Purkinje cell (primary cell): ENCODE measurements around the gene TAC3. TPM values are rescaled to one million over a fixed set of nuclear protein-coding genes. Genes with fewer than 3 reads are reported as not detected.

Experiments
- polyA plus RNA-seq: library from polyadenylated mRNA; unstranded; fragments of >200 nt; fragmentation: Nextera tagmentation; gene quantifications from 2 replicates; pipeline ENCODE4 v1.2.1, GENCODE V29; 2014

The TAC3 gene
- not detected in 2 replicates for polyA plus RNA-seq

DNA sequence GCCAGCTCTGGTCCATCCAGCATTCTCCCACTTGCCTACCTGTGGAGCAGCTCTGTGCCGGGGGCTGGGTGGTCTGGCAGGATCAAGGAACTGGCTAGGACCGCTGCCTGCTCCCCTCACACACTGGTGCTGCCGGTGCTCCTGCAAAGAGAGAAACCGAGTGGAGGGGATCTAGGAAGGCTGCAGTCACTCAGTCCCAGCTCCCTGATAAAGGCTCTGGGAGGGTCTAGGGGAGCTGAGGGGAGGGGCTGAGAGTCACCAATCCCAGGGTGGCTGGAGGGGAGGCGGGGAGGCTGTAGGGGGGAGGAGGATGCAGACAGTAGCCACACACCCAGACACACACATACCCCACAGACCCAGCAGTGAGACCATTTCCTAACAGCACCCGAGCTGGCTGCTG, at the start of gene TAC3:
TSS of gene TAC3 (minus strand) at position 182 of the 400 bp plus-strand sequence. CDS start 732 bp downstream, outside the sequence.

DNA sequence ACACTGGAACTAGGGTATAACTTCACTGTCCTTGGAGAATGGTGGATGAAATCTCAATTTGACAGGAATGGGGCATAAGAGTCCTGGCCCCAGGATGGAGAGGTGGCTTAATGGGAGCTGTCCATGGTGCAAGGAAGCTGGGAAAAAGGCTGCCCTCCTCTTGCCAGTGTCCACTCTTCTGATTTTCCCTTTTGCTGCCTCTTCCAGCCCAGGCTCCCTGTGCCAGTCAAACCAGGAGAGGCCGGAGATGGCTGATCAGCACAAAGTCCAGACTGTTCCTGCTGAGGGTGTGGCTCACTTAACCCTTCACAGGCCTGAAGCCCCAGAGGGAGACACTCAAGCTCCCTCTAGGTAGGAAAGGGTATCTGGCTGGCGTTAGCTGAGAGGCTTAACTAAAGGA, 33.6 kb upstream of the TAC3 start, which contains the start of gene MYO1A:
TSS of gene MYO1A (minus strand) at position 240 of the 400 bp plus-strand sequence. CDS start 1,806 bp downstream, outside the sequence.

DNA sequence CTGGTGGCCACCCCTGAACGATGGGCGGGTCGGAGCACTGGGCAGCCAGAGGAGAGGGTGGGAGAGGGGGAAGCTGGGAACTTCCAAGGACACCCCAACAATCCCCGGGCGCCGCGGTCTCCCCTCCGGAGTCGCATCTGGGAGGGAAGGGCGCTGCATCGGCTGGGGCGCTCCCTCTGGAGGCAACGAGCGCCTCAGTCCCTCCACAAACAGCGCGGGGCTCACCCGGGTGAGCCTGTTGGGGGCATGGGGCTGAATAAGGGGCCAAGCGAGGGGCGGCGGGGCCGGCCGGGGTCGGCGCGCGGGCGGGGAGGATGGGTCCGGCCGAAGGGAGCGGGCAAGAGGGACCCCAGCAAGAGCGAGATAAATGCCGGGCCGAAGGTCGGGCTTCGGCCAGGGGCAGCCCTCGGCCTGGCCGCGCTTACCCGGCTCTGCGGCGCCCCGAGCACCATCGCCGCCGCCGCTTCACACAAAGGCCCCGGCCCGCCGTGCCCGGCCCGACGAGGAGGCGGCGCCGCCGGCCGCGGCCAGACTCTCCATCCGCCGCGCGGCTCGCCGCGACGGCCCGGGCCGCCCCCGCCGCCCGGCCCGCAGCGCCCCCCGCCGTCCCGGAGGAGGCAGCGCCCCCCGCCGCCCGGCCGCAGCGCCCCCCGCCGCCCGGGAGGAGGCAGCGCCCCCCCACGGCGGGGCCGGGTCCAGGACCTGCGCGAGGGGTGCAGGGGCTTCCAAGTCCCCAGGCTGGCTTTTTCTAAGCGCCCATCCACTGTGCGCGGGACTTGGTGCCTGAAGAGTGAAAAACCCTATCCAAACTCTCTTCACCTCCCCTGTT, 10.1 kb downstream of the TAC3 start, which contains the start of gene ZBTB39:
TSS of gene ZBTB39 (minus strand) at position 567 of the 829 bp plus-strand sequence. CDS start 1,629 bp downstream, outside the sequence.

Other genes starting within 250 kb of the TAC3 start
- gene SDR9C7, start 82.1 kb downstream of the TAC3 start, polyA plus RNA-seq = 0.54 TPM in 1 of 2 replicates, not detected in the other
- gene RDH16, start 58.9 kb downstream of the TAC3 start, polyA plus RNA-seq = not detected in 2 replicates
- gene ZBTB39, start 10.0 kb downstream of the TAC3 start, polyA plus RNA-seq = 0.34 and 0.89 TPM in 2 replicates
- not detected in 2 replicates for gene MYO1A, start 33.6 kb upstream of the TAC3 start, polyA plus RNA-seq
- 1.6 and 2.2 TPM in 2 replicates for gene NEMP1, start 62.3 kb upstream of the TAC3 start, polyA plus RNA-seq
- 0.76 and 2.1 TPM in 2 replicates for gene NAB2, start 72.6 kb upstream of the TAC3 start, polyA plus RNA-seq
- 1.5 TPM in 1 of 2 replicates, not detected in the other for gene STAT6, start 94.8 kb upstream of the TAC3 start, polyA plus RNA-seq
- 6.2 and 8.6 TPM in 2 replicates for gene LRP1, start 112.0 kb upstream of the TAC3 start, polyA plus RNA-seq
- gene LRP1-AS, start 131.1 kb upstream of the TAC3 start, polyA plus RNA-seq = not detected in 2 replicates
- gene NXPH4, start 200.3 kb upstream of the TAC3 start, polyA plus RNA-seq = 0.93 TPM in 1 of 2 replicates, not detected in the other
- gene SHMT2, start 213.2 kb upstream of the TAC3 start, polyA plus RNA-seq = 3.2 and 3.9 TPM in 2 replicates
- gene STAC3, start 234.7 kb upstream of the TAC3 start, polyA plus RNA-seq = 0.59 and 0.99 TPM in 2 replicates